ENCODE measurements around the gene AP1G1.

AP1G1 gene

DNA sequence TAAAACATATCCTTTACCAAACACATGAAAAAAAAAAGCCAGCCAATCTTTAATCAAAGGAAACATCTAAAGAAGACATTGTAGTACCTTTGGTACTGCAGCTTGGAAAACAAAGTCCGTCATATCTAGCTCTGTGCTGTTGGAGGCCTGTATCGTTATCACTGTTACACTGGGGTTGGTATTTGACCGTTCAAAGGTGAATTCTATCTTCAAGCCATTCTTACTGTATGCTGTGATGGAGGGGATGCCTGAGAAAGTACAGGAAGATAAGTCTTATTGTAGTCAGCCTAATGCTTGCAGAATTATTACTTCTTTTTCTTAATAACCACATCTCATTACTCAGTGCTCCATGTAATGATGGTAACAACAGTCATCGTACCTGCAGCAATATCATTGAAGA is 69.8 kb downstream of the AP1G1 start:
- Histone ChIP-seq H3K4me3 (IDR thresholded peaks at IDR 0.05; ENCODE audit: insufficient read depth, low read depth, low read length) (no peak overlapping the region), H2AFZ (ENCODE audit: low read depth) (no peak overlapping the region), H3K9ac (no peak overlapping the region), H3K27me3 (ENCODE audit: insufficient read depth, low read depth) (no peaks in the 10 kb centered on the region), H3K36me3 (ENCODE audit: insufficient read depth) (no peaks in the 10 kb centered on the region; the same call in 1 of the 2 replicates), H3K27ac (no peak overlapping the region), H3K79me2 (ENCODE audit: insufficient read depth, low read depth) (no peaks in the 10 kb centered on the region), H3K4me2 (no peak overlapping the region), H4K20me1 (ENCODE audit: insufficient read depth) (no peaks in the 10 kb centered on the region), H3K4me1 (ENCODE audit: low read depth, poor library complexity, severe bottlenecking) (no peaks in the 10 kb centered on the region)
- TF ChIP-seq, protein P1, sequence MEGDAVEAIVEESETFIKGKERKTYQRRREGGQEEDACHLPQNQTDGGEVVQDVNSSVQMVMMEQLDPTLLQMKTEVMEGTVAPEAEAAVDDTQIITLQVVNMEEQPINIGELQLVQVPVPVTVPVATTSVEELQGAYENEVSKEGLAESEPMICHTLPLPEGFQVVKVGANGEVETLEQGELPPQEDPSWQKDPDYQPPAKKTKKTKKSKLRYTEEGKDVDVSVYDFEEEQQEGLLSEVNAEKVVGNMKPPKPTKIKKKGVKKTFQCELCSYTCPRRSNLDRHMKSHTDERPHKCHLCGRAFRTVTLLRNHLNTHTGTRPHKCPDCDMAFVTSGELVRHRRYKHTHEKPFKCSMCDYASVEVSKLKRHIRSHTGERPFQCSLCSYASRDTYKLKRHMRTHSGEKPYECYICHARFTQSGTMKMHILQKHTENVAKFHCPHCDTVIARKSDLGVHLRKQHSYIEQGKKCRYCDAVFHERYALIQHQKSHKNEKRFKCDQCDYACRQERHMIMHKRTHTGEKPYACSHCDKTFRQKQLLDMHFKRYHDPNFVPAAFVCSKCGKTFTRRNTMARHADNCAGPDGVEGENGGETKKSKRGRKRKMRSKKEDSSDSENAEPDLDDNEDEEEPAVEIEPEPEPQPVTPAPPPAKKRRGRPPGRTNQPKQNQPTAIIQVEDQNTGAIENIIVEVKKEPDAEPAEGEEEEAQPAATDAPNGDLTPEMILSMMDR (conservative IDR thresholded peaks at IDR 0.05; ENCODE audit: low read depth, low read length) = no peak

DNA sequence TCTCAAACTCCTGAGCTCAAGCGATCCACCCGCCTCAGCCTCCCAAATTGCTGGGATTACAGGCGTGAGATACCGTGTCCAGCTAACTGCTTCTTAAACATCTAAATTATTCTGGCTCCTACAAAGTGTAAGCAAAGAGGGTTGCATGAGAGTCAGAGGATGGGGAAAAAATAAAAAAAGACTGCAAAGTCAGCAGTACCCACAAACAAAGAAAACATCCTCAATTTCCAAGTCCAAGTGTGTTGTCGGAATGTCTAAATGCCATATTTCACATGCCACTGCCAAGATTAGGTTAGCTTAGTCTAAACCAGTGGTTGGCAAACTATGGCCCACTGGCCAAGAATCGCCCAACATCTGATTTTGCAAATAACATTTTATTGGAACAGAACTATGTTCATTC is 71.1 kb downstream of the AP1G1 start:
- H3K4me2 ChIP-seq = no peak overlapping the region
- no peaks in the 10 kb centered on the region for H4K20me1 ChIP-seq (ENCODE audit: insufficient read depth)
- no peaks in the 10 kb centered on the region; the same call in 1 of the 2 replicates for H3K36me3 ChIP-seq (ENCODE audit: insufficient read depth)
- no peak overlapping the region for H2AFZ ChIP-seq (ENCODE audit: low read depth)
- TF ChIP-seq, protein P1 (conservative IDR thresholded peaks at IDR 0.05; ENCODE audit: low read depth, low read length) = no peak
- H3K27me3 ChIP-seq (ENCODE audit: insufficient read depth, low read depth) = no peaks in the 10 kb centered on the region
- H3K79me2 ChIP-seq (ENCODE audit: insufficient read depth, low read depth) = no peaks in the 10 kb centered on the region
- no peak overlapping the region for H3K4me3 ChIP-seq (IDR thresholded peaks at IDR 0.05; ENCODE audit: insufficient read depth, low read depth, low read length)
- no peaks in the 10 kb centered on the region for H3K4me1 ChIP-seq (ENCODE audit: low read depth, poor library complexity, severe bottlenecking)
- no peak overlapping the region for H3K9ac ChIP-seq
- no peak overlapping the region for H3K27ac ChIP-seq

DNA sequence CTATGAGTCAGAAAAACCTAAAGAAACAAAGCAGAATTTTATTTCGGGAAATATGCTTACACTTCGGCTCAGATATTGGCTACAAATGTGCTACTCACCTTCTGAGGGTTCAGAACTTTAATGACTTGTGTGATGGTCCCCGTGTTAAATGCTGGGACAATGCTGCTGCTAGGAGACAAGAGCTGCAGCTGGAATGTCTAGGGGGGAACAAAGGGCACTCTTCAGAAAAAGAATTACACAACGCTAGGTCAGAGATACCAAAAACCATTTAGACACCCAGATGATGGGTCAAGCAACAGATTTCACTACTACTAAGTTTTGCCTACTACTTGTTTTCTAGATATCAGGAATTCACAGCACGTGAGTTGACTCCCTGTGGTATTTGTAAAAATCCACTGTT is 74.1 kb downstream of the AP1G1 start:
- H3K9ac ChIP-seq = no peak overlapping the region
- H3K27ac ChIP-seq = no peak overlapping the region
- no peaks in the 10 kb centered on the region for H3K79me2 ChIP-seq (ENCODE audit: insufficient read depth, low read depth)
- H4K20me1 ChIP-seq (ENCODE audit: insufficient read depth) = no peaks in the 10 kb centered on the region
- no peaks in the 10 kb centered on the region for H3K27me3 ChIP-seq (ENCODE audit: insufficient read depth, low read depth)
- no peak overlapping the region for H3K4me3 ChIP-seq (IDR thresholded peaks at IDR 0.05; ENCODE audit: insufficient read depth, low read depth, low read length)
- TF ChIP-seq, protein P1 (conservative IDR thresholded peaks at IDR 0.05; ENCODE audit: low read depth, low read length) = no peak
- H3K36me3 ChIP-seq (ENCODE audit: insufficient read depth) = no peaks in the 10 kb centered on the region; the same call in 1 of the 2 replicates
- H3K4me1 ChIP-seq (ENCODE audit: low read depth, poor library complexity, severe bottlenecking) = no peaks in the 10 kb centered on the region
- no peak overlapping the region for H2AFZ ChIP-seq (ENCODE audit: low read depth)
- no peak overlapping the region for H3K4me2 ChIP-seq

DNA sequence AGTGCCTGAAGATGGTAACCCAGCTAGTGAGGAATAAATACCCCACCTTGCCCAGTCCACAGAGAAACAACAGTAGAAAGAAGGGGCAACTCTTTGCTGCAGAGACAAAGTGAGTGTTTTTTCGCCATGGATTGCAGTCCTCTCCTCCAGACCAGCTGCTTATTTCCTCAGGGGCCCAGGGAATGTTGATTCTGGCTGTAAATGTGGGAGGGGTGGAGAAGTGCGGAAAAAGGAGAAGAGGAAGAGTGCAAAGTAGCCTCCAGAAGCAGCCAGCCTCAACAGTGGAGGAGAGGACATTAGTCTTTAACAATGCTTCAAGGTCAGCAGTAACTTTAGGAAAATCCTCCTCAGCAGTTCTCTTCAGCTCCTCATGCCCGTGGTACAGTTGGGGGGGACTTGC is 76.0 kb downstream of the AP1G1 start:
- Histone ChIP-seq H3K27me3 (ENCODE audit: insufficient read depth, low read depth) (no peaks in the 10 kb centered on the region), H3K79me2 (ENCODE audit: insufficient read depth, low read depth) (no peaks in the 10 kb centered on the region), H3K4me2 (no peak overlapping the region), H3K36me3 (ENCODE audit: insufficient read depth) (no peaks in the 10 kb centered on the region; the same call in 1 of the 2 replicates), H3K4me1 (ENCODE audit: low read depth, poor library complexity, severe bottlenecking) (no peaks in the 10 kb centered on the region), H2AFZ (ENCODE audit: low read depth) (no peak overlapping the region), H3K27ac (no peak overlapping the region), H4K20me1 (ENCODE audit: insufficient read depth) (no peaks in the 10 kb centered on the region), H3K4me3 (IDR thresholded peaks at IDR 0.05; ENCODE audit: insufficient read depth, low read depth, low read length) (no peak overlapping the region), H3K9ac (no peak overlapping the region)
- TF ChIP-seq, protein P1 (conservative IDR thresholded peaks at IDR 0.05; ENCODE audit: low read depth, low read length) = no peak
